H1 (cell line): Measurements from ENCODE around the gene SEMA7A. TPM values are rescaled to one million over a fixed set of nuclear protein-coding genes. Genes with fewer than 3 reads are reported as not detected.
A peak's percentile ranks its signal among the peaks of the same experiment; 100 is the strongest.

Experiments used
- BACH1 ChIP-seq: IDR thresholded peaks from 2 replicates; pipeline ENCODE4 v1.6.1; 2012; ENCODE audit warnings: low read length, improper control_type of control experiment
- CBX5 ChIP-seq: fragments of 300-800, 300-1000 bp; sonication (generic); IDR thresholded peaks from 2 replicates; pipeline ENCODE4 v1.7.1; 2016; ENCODE audit warnings: antibody characterized with exemption, low read length, low read depth
- KDM1A ChIP-seq: fragments of 200-600, 300-600 bp; sonication (generic); IDR thresholded peaks from 2 replicates; pipeline ENCODE4 v1.7.1; 2016; ENCODE audit warnings: mild to moderate bottlenecking, low read length, borderline replicate concordance
- NRF1 ChIP-seq: IDR thresholded peaks from 2 replicates; pipeline ENCODE4 v1.6.1; 2011; ENCODE audit warnings: mild to moderate bottlenecking, low read depth, low read length, improper control_type of control experiment
- RNF2 ChIP-seq: fragments of 200-900, 300-1000 bp; sonication (generic); IDR thresholded peaks from 2 replicates; pipeline ENCODE4 v1.7.1; 2016; ENCODE audit warnings: borderline replicate concordance, low read depth, mild to moderate bottlenecking, antibody characterized with exemption, low read length; ENCODE audit not compliant: poor library complexity, severe bottlenecking; ENCODE audit errors: missing control alignments
- SP2 ChIP-seq: IDR thresholded peaks from 2 replicates; pipeline ENCODE4 v1.6.1; 2012; ENCODE audit warnings: mild to moderate bottlenecking, low read length, inconsistent platforms
- USF2 ChIP-seq: IDR thresholded peaks from 2 replicates; pipeline ENCODE4 v1.6.1; 2011; ENCODE audit warnings: low read length, improper control_type of control experiment
- polyA plus RNA-seq, 7 experiments: library from polyadenylated mRNA; depleted of rRNA in 3 of 7; stranded (reverse) in 5 of 7; unstranded in 2 of 7; fragments of >200 nt in 5 of 7; fragments of 200-250 nt in 2 of 7; gene quantifications; 1 replicate in 5 of 7; 2 replicates in 1 of 7; 4 replicates in 1 of 7; pipeline versions ENCODE4 v1.2.1 to v1.2.3, GENCODE V29; 2011 to 2013; ENCODE audit warnings: missing spikeins in 2 of 7, mixed read lengths in 2 of 7
- total RNA-seq: library from RNA; stranded (reverse); fragmentation: NEBNext Ultra II Directional; extraction: Animal tissue kit (Norgen Biotek cat#: 25700); gene quantifications from 2 replicates; pipeline ENCODE4 v1.2.1, GENCODE V29; 2021

The SEMA7A gene
- total and polyA plus RNA-seq, 2 of the 8 experiments (the other 6 are each of a cell fraction or from before 2014, with no cell fraction given) = 10.7 to 15.0 TPM

- TF ChIP-seq RNF2 (peak; percentile 34), NRF1 (no peak), BACH1 (0 out of 2 replicates have a peak, but pooled peaks have one; percentile 22), CBX5 (no peak), SP2 (peak; percentile 43; the same call in 1 of the 2 replicates), KDM1A (no peak), USF2 (no peak)
These were observed 59.8 kb downstream of the SEMA7A start (continued) for GRCh38 chr15:74373731-74374647.
